HepG2 (cell line): ENCODE results near the gene MAP2K5. TPM values are rescaled to one million over a fixed set of nuclear protein-coding genes. Genes with fewer than 3 reads are reported as not detected.

Experiments used
- ATAC-seq: fragments of 200-7000 bp; cut with Tn5 transposase; 3 replicates; pipeline ENCODE4 v1.9.1; 2020; ENCODE audit warnings: mild to moderate bottlenecking, moderate library complexity
- BruUV-seq: library from RNA; stranded (reverse); fragments of 400-500 nt; replicated peaks from 2 replicates; lab custom pipeline; 2021; lab: Mats Ljungman, UMichigan
- CTCF ChIA-PET: fragments of 300-600 bp; formaldehyde crosslinking; extraction: SDS; loops from one replicate; lab custom pipeline; 2021; ENCODE audit warnings: low total read pairs, inconsistent platforms, low intra/inter-chr PET ratio; lab: Yijun Ruan, JAX
- POLR2A ChIA-PET: fragments of 350-600 bp; sonication (Branson Sonifier 250); formaldehyde crosslinking; loops from one replicate; lab custom pipeline; 2020; ENCODE audit warnings: antibody characterized with exemption, inconsistent platforms; lab: Yijun Ruan, JAX
- DNase-seq: peaks from one replicate; pipeline ENCODE4 v3.0.0-alpha.2; 2015; ENCODE audit warnings: low spot score
- FAIRE-seq: peaks from 3 replicates; lab custom pipeline; 2011; peaks lifted over from hg19 to GRCh38; lab: Jason Lieb, UNC
- H2AFZ ChIP-seq: one replicate; pipeline ENCODE4 v1.6.1; 2011; ENCODE audit warnings: low read length, inconsistent platforms
- H3K27ac ChIP-seq: fragments of 300-600 bp; 3 replicates; pipeline ENCODE4 v1.8.0; 2011; ENCODE audit warnings: mixed run types, mild to moderate bottlenecking, mixed read lengths, low read length, inconsistent platforms; ENCODE audit not compliant: insufficient read depth; ENCODE audit errors: extremely low read length
- H3K27me3 ChIP-seq, 2 experiments: fragments of 200-600 bp in 1 of 2; 2 replicates in 1 of 2; 3 replicates in 1 of 2; pipeline versions ENCODE4 v1.6.0 to v1.8.0; 2011; ENCODE audit warnings: low read length in 2 of 2, mild to moderate bottlenecking in 2 of 2, moderate library complexity in 2 of 2, inconsistent platforms in 1 of 2; ENCODE audit not compliant: insufficient read depth in 2 of 2, control insufficient read depth in 1 of 2
- H3K36me3 ChIP-seq, 2 experiments: fragments of 200-600 bp in 1 of 2; replicated peaks in 1 of 2; 2 replicates in 1 of 2; 3 replicates in 1 of 2; pipeline versions ENCODE4 v1.5.1 to v1.8.0; 2011; ENCODE audit warnings: low read length in 2 of 2, inconsistent platforms in 1 of 2; ENCODE audit not compliant: insufficient read depth in 2 of 2, control insufficient read depth in 1 of 2
- H3K4me1 ChIP-seq: 2 replicates; pipeline ENCODE4 v1.5.1; 2012; ENCODE audit warnings: low read length, inconsistent platforms; ENCODE audit not compliant: insufficient read depth
- H3K4me2 ChIP-seq: 2 replicates; pipeline ENCODE4 v1.6.0; 2011; ENCODE audit warnings: low read depth, low read length, inconsistent platforms
- H3K4me3 ChIP-seq, 3 experiments: fragments of 200-600 bp in 1 of 3; sonication (generic), shearing (Covaris generic) in 1 of 3; replicated peaks in 1 of 3; 2 replicates each; pipeline ENCODE4 v1.5.1; 2011 to 2016; ENCODE audit warnings: low read length in 3 of 3, inconsistent platforms in 2 of 3, low read depth in 2 of 3, mild to moderate bottlenecking in 2 of 3, control low read depth in 1 of 3, mixed read lengths in 1 of 3; ENCODE audit not compliant: insufficient read depth in 1 of 3
- H3K79me2 ChIP-seq: one replicate; pipeline ENCODE4 v1.6.1; 2011; ENCODE audit warnings: low read length, inconsistent platforms; ENCODE audit not compliant: insufficient read depth
- H3K9ac ChIP-seq: 2 replicates; pipeline ENCODE4 v1.6.0; 2011; ENCODE audit warnings: mild to moderate bottlenecking, low read depth, low read length, inconsistent platforms; ENCODE audit not compliant: insufficient read depth
- H3K9me3 ChIP-seq: 2 replicates; pipeline ENCODE4 v1.5.1; 2012; ENCODE audit warnings: mild to moderate bottlenecking, low read length
- H4K20me1 ChIP-seq: 2 replicates; pipeline ENCODE4 v1.6.0; 2011; ENCODE audit warnings: inconsistent platforms, mild to moderate bottlenecking, low read length, moderate library complexity; ENCODE audit not compliant: insufficient read depth
- DNMT3B ChIP-seq: conservative IDR thresholded peaks from 2 replicates; pipeline ENCODE4 v1.6.1; 2016; ENCODE audit warnings: missing biosample characterization, control low read depth
- MAFF ChIP-seq: IDR thresholded peaks from 2 replicates; pipeline ENCODE4 v1.6.1; 2011; ENCODE audit warnings: low read depth, low read length, improper control_type of control experiment
- MAFK ChIP-seq, 2 experiments: IDR thresholded peaks in 1 of 2; conservative IDR thresholded peaks in 1 of 2; 2 replicates each; pipeline ENCODE4 v1.6.1; 2011; ENCODE audit warnings: improper control_type of control experiment in 2 of 2, low read length in 2 of 2
- ZBTB40 ChIP-seq, 2 experiments: fragments of 450-650 bp in 1 of 2; sonication (generic) in 1 of 2; formaldehyde crosslinking in 1 of 2; IDR thresholded peaks; 2 replicates each; pipeline versions ENCODE4 v1.6.1 to v1.8.0; 2016 to 2022; ENCODE audit warnings: antibody characterized with exemption in 1 of 2, mild to moderate bottlenecking in 1 of 2, missing genetic modification reagents in 1 of 2
- ZNF121 ChIP-seq: sonication (generic); formaldehyde crosslinking; IDR thresholded peaks from 2 replicates; pipeline ENCODE4 v1.5.0; 2020; ENCODE audit warnings: mild to moderate bottlenecking, missing genetic modification reagents
- ZNF616 ChIP-seq: sonication (generic); formaldehyde crosslinking; IDR thresholded peaks from 2 replicates; pipeline ENCODE4 v1.5.0; 2020; ENCODE audit warnings: low read depth, mild to moderate bottlenecking, missing genetic modification reagents
- ZNF841 ChIP-seq: sonication (generic); formaldehyde crosslinking; IDR thresholded peaks from 2 replicates; pipeline ENCODE4 v1.8.1; 2023; ENCODE audit warnings: missing genetic modification reagents, borderline replicate concordance
- WGBS: methylation state at CpG from one replicate; pipeline ENCODE4 v1.1.6; 2017; ENCODE audit warnings: low lambda C conversion rate; 5-methylcytosine and 5-hydroxymethylcytosine counted together
- in situ Hi-C: cut with HindIII; loops from 2 replicates; pipeline ENCODE4 v1.10.0; 2017; ENCODE audit warnings: low pct_unique_long_range_greater_than_20kb; ENCODE audit not compliant: extremely low pct_ligation_motif_present
- intact Hi-C: fragments of 100-400 bp; cut with micrococcal nuclease; formaldehyde crosslinking; loops from one replicate; pipeline ENCODE4 v1.10.0; 2022; ENCODE audit not compliant: unreplicated experiment
- polyA plus RNA-seq, 8 experiments: library from polyadenylated mRNA; depleted of rRNA in 3 of 8; stranded (reverse) in 7 of 8; unstranded in 1 of 8; fragments of >200 nt; fragmentation: Illumina TruSeq in 4 of 8; extraction: Trizol in 4 of 8; gene quantifications; 2 replicates each; pipeline versions ENCODE4 v1.2.1 to v1.2.3, GENCODE V29; 2011 to 2016; ENCODE audit warnings: low read depth in 4 of 8, missing spikeins in 1 of 8, mixed read lengths in 1 of 8; ENCODE audit not compliant: insufficient read depth in 1 of 8
- total RNA-seq, 5 experiments: library from RNA; depleted of rRNA; stranded (reverse); fragments of >200 nt; fragmentation: Illumina TruSeq; extraction: Trizol; gene quantifications; 2 replicates each; pipeline ENCODE4 v1.2.3, GENCODE V29; 2016; ENCODE audit warnings: low read depth in 1 of 5

Gene MAP2K5
- total and polyA plus RNA-seq, 2 of the 13 experiments (the other 11 are each of a cell fraction or from before 2014, with no cell fraction given), result 4.0 to 4.3 TPM

GRCh38 chr15:67692573-67692972 is 150.1 kb downstream of the MAP2K5 start:
- no peak overlapping the region for H2AFZ ChIP-seq
- H3K36me3 ChIP-seq, result no peaks in the 10 kb centered on the region
- H3K4me3 ChIP-seq, result no peak overlapping the region
- POLR2A ChIA-PET, result no interaction called here
- H3K4me2 ChIP-seq, result no peak overlapping the region
- intact Hi-C loops, result no loop called here
- H3K9me3 ChIP-seq, result no peaks in the 10 kb centered on the region
- FAIRE-seq (no peak), DNase-seq (no peak), ATAC-seq (no peak)
- TF ChIP-seq MAFF (peak; percentile 51; the same call in 1 of the 2 replicates), MAFK (conservative IDR thresholded peaks at IDR 0.05 in 1 of 2, IDR thresholded peaks at IDR 0.05 in 1 of 2; ENCODE audit: low read length in 2 of 2) (peak; percentile 53 to 59), ZNF841 (CRISPR knock-in tag) (no peak)
- CTCF ChIA-PET, result no interaction called here
- H3K9ac ChIP-seq, result no peak overlapping the region
- 96% methylated on average over 3 of the region's 3 CpGs for WGBS
- 0 out of 2 replicates have a peak, but pooled peaks cover 7% of the 10 kb centered on the region for H3K4me1 ChIP-seq
- H4K20me1 ChIP-seq, result no peaks in the 10 kb centered on the region
- no peak overlapping the region for H3K27ac ChIP-seq
- no peaks in the 10 kb centered on the region for H3K79me2 ChIP-seq
- no peaks in the 10 kb centered on the region for H3K27me3 ChIP-seq
- in situ Hi-C loops, result no loop called here
- BruUV-seq, result no TSS peak

GRCh38 chr15:67696087-67696486 is 153.6 kb downstream of the MAP2K5 start:
- Histone ChIP-seq H3K79me2 (no peaks in the 10 kb centered on the region), H3K27ac (no peak overlapping the region), H3K4me2 (no peak overlapping the region), H3K27me3 (no peaks in the 10 kb centered on the region), H2AFZ (no peak overlapping the region), H3K9me3 (no peaks in the 10 kb centered on the region), H3K9ac (no peak overlapping the region), H3K4me3 (no peak overlapping the region), H3K36me3 (no peaks in the 10 kb centered on the region), H3K4me1 (0 out of 2 replicates have a peak, but pooled peaks cover under 1% of the 10 kb centered on the region), H4K20me1 (no peaks in the 10 kb centered on the region)
- intact Hi-C loops, result no loop called here
- ATAC-seq, result no peak
- in situ Hi-C loops, result no loop called here
- DNase-seq, result no peak
- BruUV-seq, result no TSS peak
- 100% methylated on average over 1 of the region's 1 CpG for WGBS
- no peak for FAIRE-seq
- POLR2A ChIA-PET, result no interaction called here
- CTCF ChIA-PET, result no interaction called here
- no peak for TF ChIP-seq DNMT3B (CRISPR knock-in tag)
- TF ChIP-seq ZBTB40 (IDR thresholded peaks at IDR 0.05), result peak; percentile 37; the same call in 1 of the 2 replicates
- TF ChIP-seq ZBTB40 (CRISPR knock-in tag; IDR thresholded peaks at IDR 0.05), result no peak; the same call in 1 of the 2 replicates
- no peak for TF ChIP-seq ZNF616 (CRISPR knock-in tag)
- TF ChIP-seq ZNF121 (CRISPR knock-in tag), result no peak
